MCF 10A (cell line): ENCODE data around the gene MPP2. TPM values are rescaled to one million over a fixed set of nuclear protein-coding genes. Genes with fewer than 3 reads are reported as not detected.

Experiments used
- BruUV-seq: library from RNA; stranded (reverse); fragments of 400-500 nt; replicated peaks from 2 replicates; lab custom pipeline; 2021; lab: Mats Ljungman, UMichigan
- CTCF ChIA-PET: fragments of 300-600 bp; sonication (Branson Sonifier 250); formaldehyde crosslinking; extraction: SDS; loops from one replicate; lab custom pipeline; 2021; ENCODE audit warnings: antibody characterized with exemption, inconsistent platforms; lab: Yijun Ruan, JAX
- POLR2A ChIA-PET: fragments of 300-600, 350-650 bp; sonication (Branson Sonifier 250); formaldehyde crosslinking; extraction: SDS; loops from one replicate; lab custom pipeline; 2020; ENCODE audit warnings: antibody characterized with exemption, inconsistent platforms; lab: Yijun Ruan, JAX
- DNase-seq: peaks from one replicate; pipeline ENCODE4 v3.0.0-alpha.2; 2018; ENCODE audit not compliant: unreplicated experiment
- H3K27ac Mint-ChIP-seq: one replicate; pipeline ENCODE4 v1.8.0; 2022; ENCODE audit warnings: mild to moderate bottlenecking, low read depth, mixed read lengths; ENCODE audit not compliant: unreplicated experiment
- H3K27me3 Mint-ChIP-seq: one replicate; pipeline ENCODE4 v1.8.0; 2022; ENCODE audit warnings: mixed read lengths; ENCODE audit not compliant: insufficient read depth, unreplicated experiment
- H3K36me3 Mint-ChIP-seq: one replicate; pipeline ENCODE4 v1.8.0; 2022; ENCODE audit warnings: mild to moderate bottlenecking, moderate library complexity, mixed read lengths; ENCODE audit not compliant: insufficient read depth, unreplicated experiment
- H3K4me1 Mint-ChIP-seq: one replicate; pipeline ENCODE4 v1.8.0; 2022; ENCODE audit warnings: mixed read lengths; ENCODE audit not compliant: insufficient read depth, unreplicated experiment
- H3K4me3 Mint-ChIP-seq: one replicate; pipeline ENCODE4 v1.8.0; 2022; ENCODE audit warnings: mild to moderate bottlenecking, moderate library complexity, mixed read lengths; ENCODE audit not compliant: unreplicated experiment
- H3K9me3 Mint-ChIP-seq: one replicate; pipeline ENCODE4 v1.8.0; 2022; ENCODE audit warnings: mixed read lengths; ENCODE audit not compliant: unreplicated experiment
- intact Hi-C: fragments of 100-400 bp; cut with micrococcal nuclease; formaldehyde crosslinking; loops from 2 replicates; pipeline ENCODE4 v1.14.1; 2022
- total RNA-seq: library from RNA; stranded (reverse); gene quantifications from 2 replicates; pipeline ENCODE4 v1.2.3, GENCODE V29; 2022
- TF ChIP-seq, protein P1 (sequence below): fragments of 200-600 bp; IDR thresholded peaks from one replicate; pipeline ENCODE4 v1.8.0; 2022; ENCODE audit warnings: antibody characterized with exemption, mild to moderate bottlenecking; ENCODE audit not compliant: unreplicated experiment

MPP2 gene
- total RNA-seq, 1 experiment from 2014 or later = not detected

DNA sequence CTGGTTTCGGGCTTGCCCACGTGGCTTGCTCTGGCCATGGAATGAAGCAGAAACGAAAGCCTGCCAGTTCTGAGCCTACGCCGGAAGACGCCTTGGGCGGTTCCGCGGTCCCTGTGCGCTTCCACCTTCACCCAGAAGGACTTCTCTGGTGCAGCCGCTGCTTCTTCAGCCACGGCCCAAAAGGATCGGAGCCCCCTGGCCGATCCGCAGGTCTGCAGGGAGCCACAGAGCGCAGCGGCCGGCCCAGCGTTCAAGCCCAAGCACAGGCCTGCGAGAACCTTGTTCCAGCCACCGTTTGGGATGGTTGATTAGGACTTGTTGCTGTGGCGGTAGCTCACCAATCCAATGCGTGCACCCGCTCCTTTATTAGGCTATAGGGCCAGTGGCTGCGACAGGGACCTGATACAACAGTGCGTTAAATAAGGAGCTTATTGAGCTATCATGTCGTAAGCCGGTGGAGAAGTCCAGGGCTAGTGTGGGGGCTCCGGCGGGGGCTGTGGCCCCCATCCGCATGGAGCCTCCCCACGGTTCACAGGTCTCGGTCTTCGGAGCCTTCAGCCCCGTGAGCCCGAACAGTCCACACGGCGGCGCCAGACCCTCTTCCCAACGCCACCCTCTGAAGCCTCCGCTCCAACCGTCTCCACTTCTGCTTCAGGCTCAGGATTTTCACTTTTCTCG is 10.2 kb upstream of the MPP2 start:
- Mint-ChIP-seq H3K27me3 (peaks cover 7% of the 10 kb centered on the region), H3K4me3 (no peak overlapping the region), H3K27ac (no peak overlapping the region), H3K36me3 (no peaks in the 10 kb centered on the region), H3K4me1 (no peaks in the 10 kb centered on the region), H3K9me3 (no peaks in the 10 kb centered on the region)
- intact Hi-C loops = no loop called here
- POLR2A ChIA-PET = no interaction called here
- no peak for DNase-seq
- CTCF ChIA-PET = interaction anchor here (0.5 kb wide), 1 partner anchor 84 kb away, joined by 3 read pairs; no protein-coding TSS in a partner anchor
- no TSS peak for BruUV-seq
- TF ChIP-seq, protein P1, sequence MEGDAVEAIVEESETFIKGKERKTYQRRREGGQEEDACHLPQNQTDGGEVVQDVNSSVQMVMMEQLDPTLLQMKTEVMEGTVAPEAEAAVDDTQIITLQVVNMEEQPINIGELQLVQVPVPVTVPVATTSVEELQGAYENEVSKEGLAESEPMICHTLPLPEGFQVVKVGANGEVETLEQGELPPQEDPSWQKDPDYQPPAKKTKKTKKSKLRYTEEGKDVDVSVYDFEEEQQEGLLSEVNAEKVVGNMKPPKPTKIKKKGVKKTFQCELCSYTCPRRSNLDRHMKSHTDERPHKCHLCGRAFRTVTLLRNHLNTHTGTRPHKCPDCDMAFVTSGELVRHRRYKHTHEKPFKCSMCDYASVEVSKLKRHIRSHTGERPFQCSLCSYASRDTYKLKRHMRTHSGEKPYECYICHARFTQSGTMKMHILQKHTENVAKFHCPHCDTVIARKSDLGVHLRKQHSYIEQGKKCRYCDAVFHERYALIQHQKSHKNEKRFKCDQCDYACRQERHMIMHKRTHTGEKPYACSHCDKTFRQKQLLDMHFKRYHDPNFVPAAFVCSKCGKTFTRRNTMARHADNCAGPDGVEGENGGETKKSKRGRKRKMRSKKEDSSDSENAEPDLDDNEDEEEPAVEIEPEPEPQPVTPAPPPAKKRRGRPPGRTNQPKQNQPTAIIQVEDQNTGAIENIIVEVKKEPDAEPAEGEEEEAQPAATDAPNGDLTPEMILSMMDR = no peak

DNA sequence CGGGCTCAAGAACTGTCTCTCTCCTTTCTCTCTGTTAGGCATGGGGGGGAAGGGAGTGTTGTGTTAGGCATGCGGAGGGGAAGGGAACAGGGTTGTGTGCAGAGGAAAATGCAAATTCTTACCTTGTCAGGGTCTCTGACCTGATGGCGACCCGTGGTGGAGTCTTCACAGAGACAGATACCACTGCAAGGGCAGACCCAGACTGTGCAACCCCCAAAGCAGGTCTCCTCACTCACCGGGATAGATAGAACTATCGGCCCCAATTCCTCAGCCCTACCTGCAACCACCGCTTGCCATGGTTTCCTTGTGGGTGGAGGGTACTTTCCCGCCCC is 9.6 kb upstream of the MPP2 start:
- intact Hi-C loops = no loop called here
- BruUV-seq = no TSS peak
- ChIA-PET POLR2A (no interaction called here), CTCF (no interaction called here)
- no peaks in the 10 kb centered on the region for H3K4me1 Mint-ChIP-seq
- no peaks in the 10 kb centered on the region for H3K9me3 Mint-ChIP-seq
- TF ChIP-seq, protein P1 = no peak
- peaks cover 1% of the 10 kb centered on the region for H3K27me3 Mint-ChIP-seq
- no peak overlapping the region for H3K4me3 Mint-ChIP-seq
- DNase-seq = no peak
- H3K36me3 Mint-ChIP-seq = no peaks in the 10 kb centered on the region
- no peak overlapping the region for H3K27ac Mint-ChIP-seq

DNA sequence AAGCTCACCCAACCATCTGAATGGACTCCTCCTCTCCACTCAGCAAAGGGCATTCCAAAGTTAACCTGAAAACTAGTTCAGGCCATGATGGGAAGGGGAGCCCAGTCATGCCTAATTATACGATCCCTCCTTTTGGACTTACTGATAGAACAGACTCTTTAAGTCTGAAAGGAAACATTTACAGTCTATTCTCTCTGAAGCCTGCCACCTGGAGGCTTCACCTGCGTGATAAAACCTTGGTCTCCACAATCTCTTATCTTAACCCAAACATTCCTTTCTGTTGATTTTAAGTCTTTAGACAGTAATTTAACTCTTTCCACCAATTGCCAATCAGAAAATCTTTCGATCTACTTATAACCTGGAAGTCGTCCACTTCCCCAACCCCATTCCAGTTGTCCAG is 9.0 kb upstream of the MPP2 start:
- no TSS peak for BruUV-seq
- H3K4me3 Mint-ChIP-seq = no peak overlapping the region
- H3K36me3 Mint-ChIP-seq = no peaks in the 10 kb centered on the region
- intact Hi-C loops = no loop called here
- DNase-seq = no peak
- ChIA-PET CTCF (no interaction called here), POLR2A (no interaction called here)
- H3K27ac Mint-ChIP-seq = no peak overlapping the region
- no peaks in the 10 kb centered on the region for H3K27me3 Mint-ChIP-seq
- no peaks in the 10 kb centered on the region for H3K4me1 Mint-ChIP-seq
- TF ChIP-seq, protein P1 = no peak
- H3K9me3 Mint-ChIP-seq = no peaks in the 10 kb centered on the region

DNA sequence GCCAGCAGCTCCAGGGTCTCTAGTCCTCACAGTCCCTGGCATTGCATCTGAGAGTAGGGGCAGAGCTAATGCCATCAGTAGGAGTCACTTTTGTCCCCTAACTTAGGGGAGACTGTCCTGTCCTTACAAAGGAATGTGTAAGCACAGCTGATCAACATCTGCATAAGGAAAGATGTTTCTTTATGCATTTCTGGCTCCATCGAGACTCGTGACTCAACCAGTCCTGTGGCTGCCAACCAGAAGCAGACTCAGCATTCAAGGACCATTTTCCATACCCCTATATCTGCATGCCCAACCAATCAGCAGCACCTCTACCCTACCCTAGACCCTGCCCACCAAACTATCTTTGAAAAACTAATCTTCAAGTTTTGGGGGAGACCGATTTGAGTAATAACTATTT is 8.2 kb upstream of the MPP2 start:
- Mint-ChIP-seq H3K4me3 (no peak overlapping the region), H3K36me3 (no peaks in the 10 kb centered on the region), H3K9me3 (no peaks in the 10 kb centered on the region), H3K4me1 (no peaks in the 10 kb centered on the region), H3K27me3 (no peaks in the 10 kb centered on the region), H3K27ac (no peak overlapping the region)
- TF ChIP-seq, protein P1 = no peak
- no peak for DNase-seq
- intact Hi-C loops = no loop called here
- ChIA-PET CTCF (no interaction called here), POLR2A (no interaction called here)
- no TSS peak for BruUV-seq
